GM10248 (cell line): ENCODE results near the gene UBA3.

ENCODE experiments used
- CTCF ChIA-PET: fragments of 300-600 bp; sonication (Branson Sonifier 250); formaldehyde crosslinking; extraction: SDS; loops from one replicate; lab custom pipeline; 2021; ENCODE audit warnings: antibody characterized with exemption; lab: Yijun Ruan, JAX
- POLR2A ChIA-PET: fragments of 350-650 bp; sonication (Branson Sonifier 250); formaldehyde crosslinking; extraction: SDS; loops from one replicate; lab custom pipeline; 2020; ENCODE audit warnings: antibody characterized with exemption; lab: Yijun Ruan, JAX
- DNase-seq: peaks from one replicate; pipeline ENCODE4 v3.0.0; 2012; ENCODE audit errors: extremely low spot score
- TF ChIP-seq, protein P1 (sequence below): IDR thresholded peaks from 2 replicates; pipeline ENCODE4 v1.5.1; 2012; ENCODE audit warnings: mild to moderate bottlenecking, low read depth; ENCODE audit errors: extremely low read depth, missing control alignments, control extremely low read depth

Gene UBA3

DNA sequence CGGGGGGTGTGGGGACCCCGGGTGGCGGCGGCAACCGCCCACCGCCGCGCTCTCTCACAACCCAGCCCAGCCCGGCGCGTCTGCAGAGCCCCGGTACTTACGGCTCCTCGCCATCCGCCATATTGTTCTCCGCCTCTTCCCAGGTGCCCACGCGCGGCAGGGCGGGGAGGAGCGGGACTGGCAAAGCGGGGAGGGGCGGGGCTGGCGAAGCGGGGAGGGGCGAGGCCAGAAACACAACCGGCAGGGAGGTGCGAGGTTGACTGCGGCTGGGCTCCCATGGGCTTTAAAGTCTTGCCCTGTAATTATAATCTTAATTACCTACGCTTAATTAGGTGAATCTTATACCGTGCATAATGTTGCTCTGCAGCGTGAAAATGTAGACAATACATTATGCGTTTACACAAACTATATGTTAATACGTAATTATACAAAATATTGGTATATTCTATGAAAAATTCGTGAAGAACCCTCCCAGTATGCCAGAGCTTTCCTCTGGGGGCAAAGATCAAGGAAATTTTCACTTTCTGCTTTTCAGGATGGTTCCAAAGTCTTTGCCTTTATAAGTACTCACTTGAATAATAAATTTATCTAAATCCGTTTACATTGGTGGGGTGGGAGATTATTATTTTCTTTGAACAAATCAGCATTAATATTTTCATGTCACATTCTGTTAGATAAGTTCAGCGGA is at the start of gene UBA3:
Gene UBA3, minus strand, starts transcription at position 133 of the 688 bp plus-strand sequence. Its CDS starts 12 bp downstream, at position 121.
- ChIA-PET CTCF (interaction anchor here (1.3 to 1.9 kb wide), 2 partner anchors 10 to 17 kb away, joined by 3 to 6 read pairs; no protein-coding TSS in a partner anchor), POLR2A (no interaction called here)
- DNase-seq = peak; percentile 90
- TF ChIP-seq, protein P1, sequence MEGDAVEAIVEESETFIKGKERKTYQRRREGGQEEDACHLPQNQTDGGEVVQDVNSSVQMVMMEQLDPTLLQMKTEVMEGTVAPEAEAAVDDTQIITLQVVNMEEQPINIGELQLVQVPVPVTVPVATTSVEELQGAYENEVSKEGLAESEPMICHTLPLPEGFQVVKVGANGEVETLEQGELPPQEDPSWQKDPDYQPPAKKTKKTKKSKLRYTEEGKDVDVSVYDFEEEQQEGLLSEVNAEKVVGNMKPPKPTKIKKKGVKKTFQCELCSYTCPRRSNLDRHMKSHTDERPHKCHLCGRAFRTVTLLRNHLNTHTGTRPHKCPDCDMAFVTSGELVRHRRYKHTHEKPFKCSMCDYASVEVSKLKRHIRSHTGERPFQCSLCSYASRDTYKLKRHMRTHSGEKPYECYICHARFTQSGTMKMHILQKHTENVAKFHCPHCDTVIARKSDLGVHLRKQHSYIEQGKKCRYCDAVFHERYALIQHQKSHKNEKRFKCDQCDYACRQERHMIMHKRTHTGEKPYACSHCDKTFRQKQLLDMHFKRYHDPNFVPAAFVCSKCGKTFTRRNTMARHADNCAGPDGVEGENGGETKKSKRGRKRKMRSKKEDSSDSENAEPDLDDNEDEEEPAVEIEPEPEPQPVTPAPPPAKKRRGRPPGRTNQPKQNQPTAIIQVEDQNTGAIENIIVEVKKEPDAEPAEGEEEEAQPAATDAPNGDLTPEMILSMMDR = no peak

DNA sequence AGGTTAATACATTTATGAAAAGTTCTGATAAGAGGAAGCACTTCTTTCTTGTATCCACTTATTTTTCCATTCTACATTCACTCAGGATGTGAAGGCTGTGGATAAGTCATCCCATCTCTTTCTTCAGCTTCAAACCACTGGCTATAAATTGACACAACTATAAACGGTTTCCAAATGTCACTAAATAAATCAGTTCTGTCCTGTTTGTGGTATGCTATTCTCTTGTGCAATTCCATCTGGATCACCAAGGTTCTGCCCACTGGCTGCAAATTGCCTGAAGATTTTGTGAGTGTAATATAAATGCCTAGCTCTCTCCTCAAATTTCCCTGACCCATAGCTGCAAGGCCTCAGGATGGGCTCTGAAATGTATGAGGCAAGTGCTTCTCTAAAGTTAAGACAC is 49.4 kb upstream of the UBA3 start:
- DNase-seq = no peak
- ChIA-PET POLR2A (no interaction called here), CTCF (interaction anchor here (1.3 kb wide), 1 partner anchor 32 kb away, joined by 3 read pairs; no protein-coding TSS in a partner anchor)
- TF ChIP-seq, protein P1 = no peak

DNA sequence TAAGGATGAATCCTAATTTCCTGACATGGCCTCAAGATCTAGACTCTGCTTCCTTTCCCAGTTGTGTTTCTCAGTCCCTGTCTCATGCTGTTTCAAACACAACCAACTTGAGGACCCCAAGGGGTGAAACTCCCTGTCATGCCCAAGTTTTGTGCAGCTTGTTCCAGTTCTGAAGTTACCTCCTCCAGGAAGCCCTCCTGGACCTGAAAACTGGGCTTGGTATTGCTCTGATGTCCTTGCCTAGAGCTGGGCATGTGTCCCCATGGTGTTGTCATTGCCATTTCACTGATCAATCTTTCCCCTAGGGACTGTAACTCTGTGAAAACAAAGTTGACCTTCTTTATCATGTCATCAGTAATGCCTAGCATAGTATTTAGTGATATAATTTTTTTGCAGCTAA is 48.3 kb upstream of the UBA3 start:
- CTCF ChIA-PET = interaction anchor here (0.8 to 3.3 kb wide), 2 partner anchors 9 to 177 kb away, joined by 3 to 12 read pairs; no protein-coding TSS in a partner anchor

DNA sequence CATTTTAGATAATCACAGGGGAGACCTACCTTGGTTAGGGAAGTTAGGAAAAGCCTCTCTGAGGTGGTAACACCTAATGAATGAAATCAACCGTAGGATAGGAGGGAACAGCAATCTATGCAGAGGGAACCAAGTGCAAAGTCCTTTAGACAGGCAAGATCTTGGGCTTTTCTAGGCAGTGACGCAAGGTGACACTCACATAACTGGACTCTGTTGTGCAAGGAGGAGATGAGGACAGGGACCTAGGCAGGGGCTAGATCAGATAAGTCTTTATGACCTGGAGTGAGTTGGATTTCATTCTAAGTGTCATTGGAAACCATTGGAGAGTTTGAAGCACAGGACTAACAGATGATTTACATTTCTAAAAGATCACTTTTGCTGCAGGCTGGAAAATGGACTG is 46.8 kb upstream of the UBA3 start:
- ChIA-PET CTCF (interaction anchor here (1.0 to 3.3 kb wide), 9 partner anchors 9 to 545 kb away, joined by 3 to 14 read pairs (median 4); no protein-coding TSS in a partner anchor), POLR2A (no interaction called here)
- DNase-seq = no peak
- TF ChIP-seq, protein P1 = no peak

More for the DNA sequence above, 48.3 kb upstream of the UBA3 start:
- DNase-seq = no peak
- POLR2A ChIA-PET = no interaction called here
- TF ChIP-seq, protein P1 = no peak

GRCh38 chr3:69126216-69126615 is 46.1 kb upstream of the UBA3 start:
- ChIA-PET CTCF (interaction anchor here (1.0 to 3.3 kb wide), 11 partner anchors 9 to 546 kb away, joined by 3 to 14 read pairs (median 4); no protein-coding TSS in a partner anchor), POLR2A (no interaction called here)
- DNase-seq = no peak
- TF ChIP-seq, protein P1 = no peak

DNA sequence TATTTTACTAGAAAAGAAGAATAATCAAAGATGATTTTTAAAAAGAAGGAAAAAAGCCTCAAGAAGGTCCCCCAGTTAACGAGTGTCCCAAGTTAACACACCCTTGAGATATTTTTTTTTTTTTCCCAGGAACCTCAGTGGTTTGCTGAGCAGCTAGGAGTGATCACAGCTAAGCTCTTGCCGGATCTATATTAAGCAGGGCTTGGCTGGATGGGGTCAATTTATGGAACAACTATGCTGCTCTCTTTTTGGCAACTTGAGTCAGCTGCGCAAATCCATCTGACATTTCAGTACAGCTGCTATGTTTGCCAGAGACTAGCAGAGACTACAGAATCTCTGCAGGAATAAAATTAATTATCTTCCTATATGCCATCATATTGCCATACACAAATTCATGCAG is 42.2 kb upstream of the UBA3 start, which contains the start of gene LMOD3:
Gene LMOD3, minus strand, starts transcription at position 193 of the 400 bp plus-strand sequence. CDS start 209 bp downstream, outside the sequence.
- CTCF ChIA-PET = interaction anchor here (1.0 to 3.9 kb wide), 3 partner anchors 40 to 303 kb away, joined by 3 to 26 read pairs (median 3); no protein-coding TSS in a partner anchor
- POLR2A ChIA-PET = interaction anchor here (0.5 to 0.6 kb wide), 2 partner anchors 10 to 149 kb away, joined by 3 to 4 read pairs; no protein-coding TSS in a partner anchor

More for the DNA sequence above, 42.2 kb upstream of the UBA3 start, which contains the start of gene LMOD3:
- TF ChIP-seq, protein P1 = no peak
- no peak for DNase-seq
